Retina (tissue), 1 donor: ENCODE results near the gene MARS2.
A peak's percentile ranks its signal among the peaks of the same experiment; 100 is the strongest.
"Not testable (repeated sequence)": the region's sequence is repeated elsewhere in the genome, so short reads cannot be mapped to it uniquely, and the experiment has no call there.

Experiments used
- DNase-seq: peaks from one replicate; pipeline ENCODE4 v3.0.0-alpha.2; 2016

The MARS2 gene

DNA sequence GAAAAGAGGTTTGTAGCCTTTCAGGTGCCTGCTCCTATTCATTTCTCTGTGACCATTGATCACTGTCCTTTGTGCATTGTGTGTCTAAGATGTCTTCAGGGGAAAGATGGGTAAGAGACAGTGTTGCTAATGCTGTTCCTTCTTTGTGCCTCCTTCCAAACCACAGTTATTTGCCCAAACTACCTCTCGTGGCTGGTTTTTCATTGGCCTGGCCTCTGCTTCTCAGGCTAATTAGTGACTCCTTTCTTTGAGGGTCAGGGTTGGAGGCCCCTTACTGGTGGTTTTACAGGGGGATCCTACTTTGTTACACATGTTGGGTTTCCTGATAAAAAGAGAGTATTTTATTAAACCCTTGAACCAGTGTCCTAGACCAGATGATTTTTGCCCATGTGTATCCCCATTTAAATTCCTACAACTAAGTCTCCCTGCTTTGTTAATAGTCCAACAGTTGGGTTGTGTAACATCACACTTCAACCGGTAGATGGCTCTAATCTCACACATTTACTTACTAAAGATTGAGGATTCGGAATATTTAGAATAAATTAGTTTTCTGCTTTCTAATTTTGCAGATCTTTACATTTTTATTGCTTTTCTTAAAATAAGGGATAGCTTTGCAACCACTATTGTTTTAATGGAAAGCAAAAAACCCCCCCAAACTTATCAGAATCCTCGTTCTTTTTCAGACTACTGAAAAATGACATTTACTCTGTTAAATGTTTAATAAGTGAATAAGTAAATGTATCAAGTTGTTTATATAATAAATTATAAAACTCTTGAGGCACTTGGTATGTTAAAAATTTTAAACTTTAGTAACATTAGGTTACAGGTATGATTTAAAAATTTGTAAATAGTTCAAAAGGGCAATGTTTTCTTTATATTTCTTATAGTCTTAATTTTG, 2.4 kb downstream of the MARS2 start:
- peak; percentile 26 for DNase-seq

DNA sequence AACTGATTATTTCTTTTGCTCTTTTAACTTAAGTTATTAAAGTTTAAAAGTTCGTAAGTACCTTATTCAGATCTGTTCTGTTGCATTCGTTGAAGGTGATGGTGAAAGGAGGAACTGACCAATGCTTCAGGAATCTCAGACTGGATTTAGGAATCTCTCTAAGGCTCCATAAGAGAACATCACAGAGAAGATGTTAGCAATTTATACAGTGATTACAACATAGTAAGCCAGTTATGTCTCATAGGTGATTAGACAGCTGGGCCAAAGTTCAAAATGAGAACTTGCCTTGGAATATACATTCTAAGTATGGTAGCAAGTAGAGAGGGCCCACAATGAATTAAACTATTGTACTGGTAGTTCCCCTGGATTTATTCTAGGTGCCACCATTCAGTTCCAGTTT, 3.2 kb downstream of the MARS2 start:
- DNase-seq = no peak

DNA sequence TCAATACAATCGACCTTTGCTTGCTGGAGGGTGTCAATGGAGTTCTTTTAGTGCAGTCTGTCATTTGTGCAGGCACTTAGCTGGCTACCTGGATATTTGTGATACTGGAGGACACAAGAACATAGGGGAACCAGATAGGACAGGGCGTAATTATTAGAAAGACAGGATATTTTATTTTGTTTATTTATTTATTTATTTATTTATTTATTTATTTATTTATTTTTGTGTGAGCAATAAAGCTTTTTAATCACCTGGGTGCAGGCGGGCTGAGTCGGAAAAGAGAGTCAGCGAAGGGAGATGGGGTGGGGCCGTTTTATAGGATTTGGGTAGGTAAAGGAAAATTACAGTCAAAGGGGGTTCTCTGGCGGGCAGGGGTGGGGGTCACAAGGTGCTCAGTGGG, 4.0 kb downstream of the MARS2 start:
- DNase-seq = not testable (repeated sequence)

DNA sequence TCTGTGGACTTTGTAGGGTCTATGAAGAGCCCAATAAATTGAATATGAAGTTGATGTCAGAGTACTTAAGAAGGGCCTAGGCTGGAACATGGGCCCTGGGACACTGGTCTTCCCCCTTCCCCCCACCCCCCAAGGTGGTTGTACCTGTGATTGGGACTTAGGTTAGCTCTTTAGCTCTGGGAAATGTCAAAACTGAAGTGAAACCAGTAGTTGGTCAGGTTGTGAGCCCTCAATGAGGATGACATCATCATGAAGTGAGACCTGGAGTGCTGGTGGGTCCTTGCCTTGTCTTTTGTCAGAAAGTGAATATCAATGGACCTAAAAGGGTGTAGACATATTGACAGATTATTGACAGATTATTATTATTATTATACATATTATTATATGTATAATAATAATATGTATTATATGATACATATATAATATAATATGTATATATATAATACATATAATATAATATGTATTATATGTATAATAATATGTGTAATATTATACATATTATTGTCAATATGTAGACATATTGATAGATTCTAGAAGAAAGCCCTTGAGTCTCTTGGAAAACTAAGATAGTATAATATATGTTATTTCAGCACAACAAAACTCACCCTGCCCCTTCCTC, 5.4 kb downstream of the MARS2 start:
- DNase-seq = no peak

DNA sequence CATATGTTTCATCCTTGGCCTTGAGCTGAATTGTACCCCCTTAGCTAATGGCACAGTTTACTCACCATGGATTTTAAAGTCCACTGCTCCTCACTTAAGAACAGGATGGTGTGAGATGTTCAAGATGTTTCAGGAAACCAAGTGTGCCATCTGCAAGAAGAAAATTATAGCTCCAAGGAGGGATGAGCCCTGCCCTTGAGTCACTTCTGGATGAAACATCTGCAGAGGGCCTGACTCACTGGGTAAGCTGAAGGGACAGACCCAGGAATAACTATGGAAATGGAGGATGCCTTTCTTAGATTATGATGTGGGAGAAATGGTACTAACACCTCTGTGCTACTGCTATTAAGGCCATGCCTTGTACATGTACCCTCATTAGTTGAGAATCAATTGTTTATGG, 6.4 kb downstream of the MARS2 start:
- DNase-seq = no peak

DNA sequence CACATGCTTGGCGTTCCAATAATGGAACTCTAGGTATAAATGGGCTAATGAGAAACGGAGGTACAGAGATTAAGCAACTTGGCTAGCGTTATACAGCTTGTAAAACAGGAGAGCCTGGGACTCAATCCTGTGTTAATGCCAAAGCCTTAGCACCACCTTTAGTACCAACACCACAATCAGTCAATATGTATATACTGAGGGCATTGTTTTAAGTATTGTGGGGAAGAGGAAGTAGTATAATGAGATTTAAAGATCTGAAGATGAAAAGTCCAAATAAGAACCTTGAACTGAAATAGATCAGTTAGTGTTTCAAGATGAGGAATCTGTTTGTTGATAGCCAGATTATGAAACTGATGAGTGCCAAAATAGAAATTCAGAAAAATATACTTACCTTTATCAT, 8.1 kb downstream of the MARS2 start:
- no peak for DNase-seq

DNA sequence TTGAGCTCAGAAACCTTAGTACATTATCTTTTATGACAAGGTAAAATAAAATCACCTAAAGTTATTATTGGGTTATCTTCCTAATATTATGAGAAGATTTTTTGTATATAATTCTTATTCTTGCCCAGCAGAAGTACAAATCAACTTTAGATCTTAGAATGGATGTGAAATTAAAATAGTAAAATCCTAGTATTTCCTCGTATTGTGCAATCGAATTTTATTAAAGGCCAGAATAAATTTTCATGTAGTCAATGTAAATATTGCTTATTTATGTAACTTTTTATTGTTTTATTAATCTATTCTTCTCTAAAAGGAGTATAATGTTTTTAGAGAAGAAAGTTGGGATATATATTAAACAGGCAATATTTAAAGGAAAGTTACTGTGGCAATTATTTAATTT, 12.7 kb downstream of the MARS2 start:
- DNase-seq = no peak

DNA sequence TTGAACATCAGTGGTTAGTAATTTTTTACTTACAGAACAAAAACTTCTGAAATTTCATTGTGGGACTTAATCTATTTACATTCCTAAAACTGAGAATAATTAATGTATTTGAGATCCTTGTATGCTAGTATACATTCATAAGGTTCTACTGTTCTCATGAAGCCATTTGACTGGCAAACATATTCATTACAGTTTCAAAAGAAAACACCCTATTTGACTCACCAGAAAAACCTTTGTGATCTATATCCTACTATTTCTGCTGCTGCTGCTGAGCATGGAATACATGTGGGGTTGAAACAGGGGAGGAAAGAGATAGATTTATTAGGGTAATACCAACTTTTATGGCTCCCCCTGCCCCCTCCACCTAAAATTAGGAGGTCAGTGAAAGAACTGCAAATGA, 21.8 kb downstream of the MARS2 start:
- no peak for DNase-seq

DNA sequence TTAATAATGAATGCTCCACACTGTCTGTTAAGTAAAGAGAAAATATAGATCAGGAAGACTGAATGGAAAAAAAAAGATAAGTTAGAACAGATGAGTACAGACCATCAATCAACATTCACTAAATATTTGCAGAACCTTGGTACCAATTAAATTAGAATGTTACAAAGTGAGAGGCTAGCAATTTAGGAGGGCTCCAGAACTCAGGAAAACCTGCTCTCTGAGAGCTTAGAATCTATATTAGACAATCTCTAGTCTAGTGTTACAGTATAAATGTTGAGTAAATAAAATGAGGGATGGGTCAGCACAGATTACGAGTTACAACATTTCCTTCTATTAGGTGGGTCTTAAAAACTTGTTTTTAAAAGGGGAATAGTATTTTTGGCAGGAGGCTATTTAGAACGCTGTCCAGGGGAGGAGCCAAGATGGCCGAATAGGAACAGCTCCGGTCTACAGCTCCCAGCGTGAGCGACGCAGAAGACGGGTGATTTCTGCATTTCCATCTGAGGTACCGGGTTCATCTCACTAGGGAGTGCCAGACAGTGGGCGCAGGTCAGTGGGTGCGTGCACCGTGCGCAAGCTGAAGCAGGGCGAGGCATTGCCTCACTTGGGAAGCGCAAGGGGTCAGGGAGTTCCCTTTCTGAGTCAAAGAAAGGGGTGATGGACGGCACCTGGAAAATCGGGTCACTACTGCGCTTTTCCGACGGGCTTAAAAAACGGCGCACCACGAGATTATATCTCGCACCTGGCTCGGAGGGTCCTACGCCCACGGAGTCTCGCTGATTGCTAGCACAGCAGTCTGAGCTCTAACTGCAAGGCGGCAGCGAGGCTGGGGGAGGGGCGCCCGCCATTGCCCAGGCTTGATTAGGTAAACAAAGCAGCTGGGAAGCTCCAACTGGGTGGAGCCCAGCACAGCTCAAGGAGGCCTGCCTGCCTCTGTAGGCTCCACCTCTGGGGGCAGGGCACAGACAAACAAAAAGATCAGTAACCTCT, 23.7 kb downstream of the MARS2 start:
- not testable (repeated sequence) for DNase-seq

DNA sequence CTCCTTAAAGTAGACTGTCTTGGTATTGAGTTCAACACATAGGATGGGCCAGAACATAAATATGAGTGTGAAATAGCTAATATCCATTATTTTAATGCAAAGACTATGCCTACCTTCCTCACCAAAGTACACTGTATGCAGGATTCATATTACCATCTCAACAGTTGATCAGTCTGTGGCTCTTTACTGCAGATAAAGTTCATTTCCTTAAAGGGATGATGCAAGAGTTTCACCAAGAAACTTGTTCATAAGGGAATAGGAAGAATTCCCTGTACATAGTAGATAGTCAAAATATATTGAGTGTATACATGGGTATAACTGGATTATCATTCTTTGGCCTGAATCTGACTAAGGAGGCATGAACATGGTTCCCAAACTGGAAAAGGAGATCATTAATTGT, 35.0 kb downstream of the MARS2 start:
- no peak for DNase-seq
